ENCODE results near the gene CHRM2.

The CHRM2 gene

GRCh38 chr7:136958016-136958415 lies 89.6 kb downstream of the CHRM2 start:
- no peaks in the 10 kb centered on the region for H3K36me3 Mint-ChIP-seq (ENCODE audit: low read depth)
- no peaks in the 10 kb centered on the region for H3K4me1 Mint-ChIP-seq (ENCODE audit: low read depth)
- no peaks in the 10 kb centered on the region for H3K27me3 Mint-ChIP-seq
- H3K9me3 Mint-ChIP-seq: peaks cover 15% of the 10 kb centered on the region
- no peak overlapping the region for H3K4me3 Mint-ChIP-seq
- no peak overlapping the region for H3K27ac Mint-ChIP-seq

- peaks cover 4% of the 10 kb centered on the region for H3K9me3 Mint-ChIP-seq
- H3K4me1 Mint-ChIP-seq (ENCODE audit: low read depth): no peaks in the 10 kb centered on the region
- H3K27ac Mint-ChIP-seq: no peak overlapping the region
- H3K27me3 Mint-ChIP-seq: no peaks in the 10 kb centered on the region
- no peaks in the 10 kb centered on the region for H3K36me3 Mint-ChIP-seq (ENCODE audit: low read depth)
- H3K4me3 Mint-ChIP-seq: no peak overlapping the region
Observed at GRCh38 chr7:136964347-136964746, 95.9 kb downstream of the CHRM2 start.

GRCh38 chr7:136966825-136967224 lies 98.4 kb downstream of the CHRM2 start:
- H3K4me1 Mint-ChIP-seq (ENCODE audit: low read depth): no peaks in the 10 kb centered on the region
- H3K9me3 Mint-ChIP-seq: peaks cover 10% of the 10 kb centered on the region

GRCh38 chr7:136969761-136970160 lies 101.3 kb downstream of the CHRM2 start:
- Mint-ChIP-seq H3K27me3 (no peaks in the 10 kb centered on the region), H3K36me3 (ENCODE audit: low read depth) (no peaks in the 10 kb centered on the region), H3K4me3 (no peak overlapping the region), H3K27ac (no peak overlapping the region), H3K9me3 (peaks cover 14% of the 10 kb centered on the region), H3K4me1 (ENCODE audit: low read depth) (no peaks in the 10 kb centered on the region)

More at GRCh38 chr7:136966825-136967224, 98.4 kb downstream of the CHRM2 start:
- no peak overlapping the region for H3K4me3 Mint-ChIP-seq
- no peaks in the 10 kb centered on the region for H3K27me3 Mint-ChIP-seq
- no peaks in the 10 kb centered on the region for H3K36me3 Mint-ChIP-seq (ENCODE audit: low read depth)
- H3K27ac Mint-ChIP-seq: no peak overlapping the region

GRCh38 chr7:136971776-136972175 lies 103.3 kb downstream of the CHRM2 start:
- H3K36me3 Mint-ChIP-seq (ENCODE audit: low read depth): no peaks in the 10 kb centered on the region
- no peak overlapping the region for H3K4me3 Mint-ChIP-seq
- H3K27me3 Mint-ChIP-seq: no peaks in the 10 kb centered on the region
- H3K27ac Mint-ChIP-seq: no peak overlapping the region
- no peaks in the 10 kb centered on the region for H3K4me1 Mint-ChIP-seq (ENCODE audit: low read depth)
- peaks cover 17% of the 10 kb centered on the region for H3K9me3 Mint-ChIP-seq

GRCh38 chr7:136976504-136977251 lies 108.2 kb downstream of the CHRM2 start:
- H3K4me1 Mint-ChIP-seq (ENCODE audit: low read depth): no peaks in the 10 kb centered on the region
- no peak overlapping the region for H3K27ac Mint-ChIP-seq
- peaks cover 8% of the 10 kb centered on the region for H3K9me3 Mint-ChIP-seq
- no peaks in the 10 kb centered on the region for H3K27me3 Mint-ChIP-seq
- H3K36me3 Mint-ChIP-seq (ENCODE audit: low read depth): no peaks in the 10 kb centered on the region
- no peak overlapping the region for H3K4me3 Mint-ChIP-seq

GRCh38 chr7:136993377-136993776 lies 124.9 kb downstream of the CHRM2 start:
- no peaks in the 10 kb centered on the region for H3K4me1 Mint-ChIP-seq (ENCODE audit: low read depth)
- no peak overlapping the region for H3K27ac Mint-ChIP-seq
- H3K4me3 Mint-ChIP-seq: no peak overlapping the region
- no peaks in the 10 kb centered on the region for H3K27me3 Mint-ChIP-seq
- H3K36me3 Mint-ChIP-seq (ENCODE audit: low read depth): no peaks in the 10 kb centered on the region
- peaks cover 22% of the 10 kb centered on the region for H3K9me3 Mint-ChIP-seq

- Mint-ChIP-seq H3K27ac (no peak overlapping the region), H3K4me1 (ENCODE audit: low read depth) (no peaks in the 10 kb centered on the region), H3K36me3 (ENCODE audit: low read depth) (no peaks in the 10 kb centered on the region), H3K9me3 (peaks cover 3% of the 10 kb centered on the region), H3K4me3 (no peak overlapping the region), H3K27me3 (no peaks in the 10 kb centered on the region)
Observed at GRCh38 chr7:136997735-136998134, 129.3 kb downstream of the CHRM2 start.

- no peak overlapping the region for H3K27ac Mint-ChIP-seq
- H3K36me3 Mint-ChIP-seq (ENCODE audit: low read depth): no peaks in the 10 kb centered on the region
- no peaks in the 10 kb centered on the region for H3K4me1 Mint-ChIP-seq (ENCODE audit: low read depth)
Observed at GRCh38 chr7:136998495-136998894, 130.0 kb downstream of the CHRM2 start.

GRCh38 chr7:137000621-137001020 lies 132.2 kb downstream of the CHRM2 start:
- no peak overlapping the region for H3K27ac Mint-ChIP-seq

More at GRCh38 chr7:136998495-136998894, 130.0 kb downstream of the CHRM2 start:
- H3K9me3 Mint-ChIP-seq: peaks cover 3% of the 10 kb centered on the region
- H3K27me3 Mint-ChIP-seq: no peaks in the 10 kb centered on the region
- H3K4me3 Mint-ChIP-seq: no peak overlapping the region

GRCh38 chr7:137001041-137001440 lies 132.6 kb downstream of the CHRM2 start:
- Mint-ChIP-seq H3K27me3 (no peaks in the 10 kb centered on the region), H3K4me1 (ENCODE audit: low read depth) (no peaks in the 10 kb centered on the region), H3K9me3 (peaks cover 3% of the 10 kb centered on the region), H3K4me3 (no peak overlapping the region), H3K27ac (no peak overlapping the region), H3K36me3 (ENCODE audit: low read depth) (no peaks in the 10 kb centered on the region)

More at GRCh38 chr7:137000621-137001020, 132.2 kb downstream of the CHRM2 start:
- Mint-ChIP-seq H3K9me3 (peaks cover 3% of the 10 kb centered on the region), H3K36me3 (ENCODE audit: low read depth) (no peaks in the 10 kb centered on the region), H3K4me1 (ENCODE audit: low read depth) (no peaks in the 10 kb centered on the region), H3K4me3 (no peak overlapping the region), H3K27me3 (no peaks in the 10 kb centered on the region)

- Mint-ChIP-seq H3K9me3 (peaks cover 3% of the 10 kb centered on the region), H3K4me3 (no peak overlapping the region), H3K4me1 (ENCODE audit: low read depth) (no peaks in the 10 kb centered on the region), H3K27ac (no peak overlapping the region), H3K36me3 (ENCODE audit: low read depth) (no peaks in the 10 kb centered on the region), H3K27me3 (no peaks in the 10 kb centered on the region)
Observed at GRCh38 chr7:137001478-137001877, 133.0 kb downstream of the CHRM2 start.

- H3K4me1 Mint-ChIP-seq (ENCODE audit: low read depth): no peaks in the 10 kb centered on the region
- no peaks in the 10 kb centered on the region for H3K36me3 Mint-ChIP-seq (ENCODE audit: low read depth)
- H3K27me3 Mint-ChIP-seq: no peaks in the 10 kb centered on the region
- H3K4me3 Mint-ChIP-seq: no peak overlapping the region
- peaks cover 2% of the 10 kb centered on the region for H3K9me3 Mint-ChIP-seq
- H3K27ac Mint-ChIP-seq: no peak overlapping the region
Observed at GRCh38 chr7:137003086-137003485, 134.6 kb downstream of the CHRM2 start.

GRCh38 chr7:137003566-137003965 lies 135.1 kb downstream of the CHRM2 start:
- Mint-ChIP-seq H3K27ac (no peak overlapping the region), H3K4me3 (no peak overlapping the region), H3K36me3 (ENCODE audit: low read depth) (no peaks in the 10 kb centered on the region), H3K27me3 (no peaks in the 10 kb centered on the region), H3K9me3 (no peaks in the 10 kb centered on the region), H3K4me1 (ENCODE audit: low read depth) (no peaks in the 10 kb centered on the region)

GRCh38 chr7:137005873-137006272 lies 137.4 kb downstream of the CHRM2 start:
- H3K9me3 Mint-ChIP-seq: no peaks in the 10 kb centered on the region
- H3K27ac Mint-ChIP-seq: no peak overlapping the region
- H3K4me1 Mint-ChIP-seq (ENCODE audit: low read depth): no peaks in the 10 kb centered on the region
- no peaks in the 10 kb centered on the region for H3K27me3 Mint-ChIP-seq
- H3K36me3 Mint-ChIP-seq (ENCODE audit: low read depth): no peaks in the 10 kb centered on the region
- H3K4me3 Mint-ChIP-seq: no peak overlapping the region

GRCh38 chr7:137006293-137006692 lies 137.8 kb downstream of the CHRM2 start:
- no peak overlapping the region for H3K4me3 Mint-ChIP-seq

More at GRCh38 chr7:137006293-137006692, 137.8 kb downstream of the CHRM2 start:
- no peaks in the 10 kb centered on the region for H3K4me1 Mint-ChIP-seq (ENCODE audit: low read depth)
- H3K36me3 Mint-ChIP-seq (ENCODE audit: low read depth): no peaks in the 10 kb centered on the region
- no peak overlapping the region for H3K27ac Mint-ChIP-seq
- H3K9me3 Mint-ChIP-seq: no peaks in the 10 kb centered on the region
- no peaks in the 10 kb centered on the region for H3K27me3 Mint-ChIP-seq
